ENCODE measurements around the gene MILR1.
A peak's percentile ranks its signal among the peaks of the same experiment; 100 is the strongest.

Gene MILR1

GRCh38 chr17:64502809-64503208 is 53.9 kb downstream of the MILR1 start:
- no peak for DNase-seq (ENCODE audit: low read depth in 2 of 2)

GRCh38 chr17:64503341-64503740 is 54.4 kb downstream of the MILR1 start:
- DNase-seq (ENCODE audit: low read depth in 2 of 2) = no peak

- no peak for DNase-seq (ENCODE audit: low read depth in 2 of 2)
Observed at GRCh38 chr17:64503821-64504768, 55.2 kb downstream of the MILR1 start.

GRCh38 chr17:64504769-64505339 is 55.9 kb downstream of the MILR1 start:
- no peak for DNase-seq (ENCODE audit: low read depth in 2 of 2)

- peak; percentile 83 to 84 for DNase-seq (ENCODE audit: low read depth in 2 of 2)
Observed at GRCh38 chr17:64505340-64506200, 56.7 kb downstream of the MILR1 start.

- DNase-seq (ENCODE audit: low read depth in 2 of 2) = peak; percentile 89
Observed at GRCh38 chr17:64506201-64506575, 57.3 kb downstream of the MILR1 start, which contains the start of gene DDX5. TSS of gene DDX5 (minus strand) at chr17:64506289. CDS start at chr17:64506119, 170 bp downstream.

- peak; percentile 97 to 98 for DNase-seq (ENCODE audit: low read depth in 2 of 2)
Observed at GRCh38 chr17:64506576-64507412, 57.9 kb downstream of the MILR1 start, which contains the start of gene CEP95. TSS of gene CEP95 (plus strand) at chr17:64506977. CDS start at chr17:64507098, 121 bp downstream.

- DNase-seq (ENCODE audit: low read depth in 2 of 2) = no peak
Observed at GRCh38 chr17:64507413-64507782, 58.5 kb downstream of the MILR1 start.

- DNase-seq (ENCODE audit: low read depth in 2 of 2) = no peak
Observed at GRCh38 chr17:64508683-64509082, 59.8 kb downstream of the MILR1 start.

GRCh38 chr17:64509179-64509578 is 60.3 kb downstream of the MILR1 start:
- no peak for DNase-seq (ENCODE audit: low read depth in 2 of 2)

GRCh38 chr17:64515419-64515818 is 66.5 kb downstream of the MILR1 start:
- DNase-seq (ENCODE audit: low read depth in 2 of 2) = no peak

- DNase-seq (ENCODE audit: low read depth in 2 of 2) = no peak
Observed at GRCh38 chr17:64515829-64516228, 66.9 kb downstream of the MILR1 start.
